GM21360 (cell line): Measurements from ENCODE around the gene LSM7.
A peak's percentile ranks its signal among the peaks of the same experiment; 100 is the strongest.

Experiments
- ATAC-seq: cut with Tn5 transposase; IDR thresholded peaks from one replicate; pipeline ENCODE4 v1.9.1; 2021; ENCODE audit warnings: mild to moderate bottlenecking, moderate library complexity; ENCODE audit not compliant: unreplicated experiment

The LSM7 gene

GRCh38 chr19:2328401-2329148, at the start of gene LSM7, which contains the start of gene SPPL2B:
Gene LSM7 (minus strand): TSS chr19:2328586. CDS start chr19:2328566, 20 bp downstream.
Gene SPPL2B (plus strand): TSS chr19:2328684. CDS start chr19:2328710, 26 bp downstream.
- ATAC-seq = peak; percentile 65

GRCh38 chr19:2376784-2377519, 48.6 kb upstream of the LSM7 start:
- no peak for ATAC-seq

GRCh38 chr19:2375353-2376121, 47.2 kb upstream of the LSM7 start:
- no peak for ATAC-seq

GRCh38 chr19:2374808-2375207, 46.4 kb upstream of the LSM7 start:
- no peak for ATAC-seq

GRCh38 chr19:2372076-2372612, 43.8 kb upstream of the LSM7 start:
- ATAC-seq = no peak

GRCh38 chr19:2371656-2372055, 43.3 kb upstream of the LSM7 start:
- no peak for ATAC-seq

- ATAC-seq = no peak
Measured at GRCh38 chr19:2365201-2365970, 37.0 kb upstream of the LSM7 start.

- no peak for ATAC-seq
Measured at GRCh38 chr19:2363419-2363818, 35.0 kb upstream of the LSM7 start.

GRCh38 chr19:2362970-2363300, 34.5 kb upstream of the LSM7 start:
- no peak for ATAC-seq

GRCh38 chr19:2362046-2362969, 33.9 kb upstream of the LSM7 start:
- ATAC-seq = no peak

GRCh38 chr19:2361246-2362045, 33.1 kb upstream of the LSM7 start:
- no peak for ATAC-seq

GRCh38 chr19:2360833-2361232, 32.4 kb upstream of the LSM7 start:
- no peak for ATAC-seq

- no peak for ATAC-seq
Measured at GRCh38 chr19:2359992-2360685, 31.8 kb upstream of the LSM7 start, which contains the start of gene TMPRSS9. Gene TMPRSS9 (plus strand): TSS chr19:2360265. CDS start chr19:2389786, 29,521 bp downstream.

GRCh38 chr19:2358548-2359173, 30.3 kb upstream of the LSM7 start:
- ATAC-seq = no peak

- ATAC-seq = no peak
Measured at GRCh38 chr19:2357279-2358206, 29.2 kb upstream of the LSM7 start.

- no peak for ATAC-seq
Measured at GRCh38 chr19:2356036-2356646, 27.8 kb upstream of the LSM7 start.
